ENCODE data around the gene TMEM87B.

DNA sequence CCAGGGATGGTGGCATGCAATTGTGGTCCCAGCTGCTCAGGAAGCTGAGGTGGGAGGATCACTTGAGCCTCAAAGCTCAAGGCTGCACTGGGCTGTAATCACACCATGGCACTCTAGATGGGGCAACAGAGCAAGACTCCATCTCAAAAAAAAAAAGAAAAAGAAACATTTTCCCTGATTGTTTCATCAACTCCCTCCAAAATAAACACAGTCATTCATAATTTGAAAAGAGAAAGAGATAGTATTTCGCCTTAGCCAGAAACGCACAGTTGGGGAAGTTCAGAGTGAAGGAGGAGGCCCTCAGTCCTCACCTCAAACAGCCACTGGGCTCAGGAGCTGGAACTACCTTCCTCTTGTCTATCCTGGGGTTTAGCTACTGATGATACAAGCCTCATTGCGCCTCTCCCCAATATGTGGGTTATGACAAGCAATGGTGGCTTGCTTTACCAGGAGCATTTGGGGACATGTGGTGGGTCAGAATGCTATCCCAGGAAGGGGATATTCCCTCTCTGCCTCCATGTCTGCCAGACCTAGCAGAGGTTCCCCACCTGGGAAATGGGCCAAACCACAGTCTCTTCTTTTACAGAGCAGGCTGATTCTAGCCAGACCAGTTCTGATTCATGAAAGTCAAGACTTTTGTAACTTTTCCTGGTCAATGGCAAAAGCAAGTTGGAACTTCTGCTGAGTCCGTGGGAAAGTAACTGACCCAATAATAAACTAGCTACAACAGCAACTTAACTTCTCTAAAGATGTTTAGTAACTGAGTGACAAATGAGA is 22.2 kb upstream of the TMEM87B start:
- TF ChIP-seq, protein P1, sequence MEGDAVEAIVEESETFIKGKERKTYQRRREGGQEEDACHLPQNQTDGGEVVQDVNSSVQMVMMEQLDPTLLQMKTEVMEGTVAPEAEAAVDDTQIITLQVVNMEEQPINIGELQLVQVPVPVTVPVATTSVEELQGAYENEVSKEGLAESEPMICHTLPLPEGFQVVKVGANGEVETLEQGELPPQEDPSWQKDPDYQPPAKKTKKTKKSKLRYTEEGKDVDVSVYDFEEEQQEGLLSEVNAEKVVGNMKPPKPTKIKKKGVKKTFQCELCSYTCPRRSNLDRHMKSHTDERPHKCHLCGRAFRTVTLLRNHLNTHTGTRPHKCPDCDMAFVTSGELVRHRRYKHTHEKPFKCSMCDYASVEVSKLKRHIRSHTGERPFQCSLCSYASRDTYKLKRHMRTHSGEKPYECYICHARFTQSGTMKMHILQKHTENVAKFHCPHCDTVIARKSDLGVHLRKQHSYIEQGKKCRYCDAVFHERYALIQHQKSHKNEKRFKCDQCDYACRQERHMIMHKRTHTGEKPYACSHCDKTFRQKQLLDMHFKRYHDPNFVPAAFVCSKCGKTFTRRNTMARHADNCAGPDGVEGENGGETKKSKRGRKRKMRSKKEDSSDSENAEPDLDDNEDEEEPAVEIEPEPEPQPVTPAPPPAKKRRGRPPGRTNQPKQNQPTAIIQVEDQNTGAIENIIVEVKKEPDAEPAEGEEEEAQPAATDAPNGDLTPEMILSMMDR (IDR thresholded peaks at IDR 0.05), result peak in 2 of 12 donors; percentile 12 to 17
- TF ChIP-seq POLR2A (IDR thresholded peaks at IDR 0.05), result no peak

Measured in heart left ventricle (tissue), 13 donors.